Measurements from ENCODE around the gene TMED5. TPM values are rescaled to one million over a fixed set of nuclear protein-coding genes. Genes with fewer than 3 reads are reported as not detected.

Gene TMED5
- total RNA-seq, 1 experiment from 2014 or later = 59.2 TPM

GRCh38 chr1:93132638-93133037 is 47.6 kb downstream of the TMED5 start:
- no peak overlapping the region for H3K4me3 ChIP-seq (ENCODE audit: low read length)
- peaks cover 6% of the 10 kb centered on the region; the same call in 1 of the 2 replicates for H3K4me1 ChIP-seq (ENCODE audit: insufficient read depth, low read length)
- H3K9me3 ChIP-seq (ENCODE audit: low read length) = no peaks in the 10 kb centered on the region
- H3K27ac ChIP-seq (ENCODE audit: low read length) = no peak overlapping the region
- H2AFZ ChIP-seq (ENCODE audit: low read length) = no peak overlapping the region
- no peak for TF ChIP-seq CTCF (conservative IDR thresholded peaks at IDR 0.05; ENCODE audit: low read depth, low read length)
- no TSS peak for BruUV-seq (replicated peaks)
- no peaks in the 10 kb centered on the region for H3K9me2 ChIP-seq (replicated peaks; ENCODE audit: low read length)
- no peaks in the 10 kb centered on the region for H3F3A ChIP-seq (ENCODE audit: low read length, unreplicated experiment)
- H3K36me3 ChIP-seq (ENCODE audit: low read depth, low read length) = peaks cover 38% of the 10 kb centered on the region
- POLR2A ChIA-PET (ENCODE audit: unreplicated experiment) = no interaction called here
- DNase-seq = no peak
- no peak overlapping the region for H3K4me2 ChIP-seq (ENCODE audit: low read length)
- intact Hi-C loops (cut with micrococcal nuclease) = no loop called here
- CTCF ChIA-PET = no interaction called here
- H3K9ac ChIP-seq (ENCODE audit: low read length) = no peak overlapping the region
- no peaks in the 10 kb centered on the region for H4K20me1 ChIP-seq (ENCODE audit: low read length)
- ATAC-seq = no peak
- H3K79me2 ChIP-seq (ENCODE audit: low read length) = no peaks in the 10 kb centered on the region
- H3K27me3 ChIP-seq (ENCODE audit: low read length) = no peaks in the 10 kb centered on the region

GRCh38 chr1:93129507-93130099 is 50.6 kb downstream of the TMED5 start:
- Histone ChIP-seq H3K9me3 (ENCODE audit: low read length) (no peaks in the 10 kb centered on the region), H3K27me3 (ENCODE audit: low read length) (no peaks in the 10 kb centered on the region), H3K9ac (ENCODE audit: low read length) (no peak overlapping the region), H4K20me1 (ENCODE audit: low read length) (no peaks in the 10 kb centered on the region), H3K4me2 (ENCODE audit: low read length) (no peak overlapping the region), H3K79me2 (ENCODE audit: low read length) (no peaks in the 10 kb centered on the region), H3K27ac (ENCODE audit: low read length) (no peak overlapping the region), H2AFZ (ENCODE audit: low read length) (no peak overlapping the region), H3K4me3 (ENCODE audit: low read length) (no peak overlapping the region), H3K9me2 (replicated peaks; ENCODE audit: low read length) (no peaks in the 10 kb centered on the region), H3K4me1 (ENCODE audit: insufficient read depth, low read length) (no peaks in the 10 kb centered on the region), H3K36me3 (ENCODE audit: low read depth, low read length) (peaks cover 26% of the 10 kb centered on the region), H3F3A (ENCODE audit: low read length, unreplicated experiment) (no peaks in the 10 kb centered on the region)
- intact Hi-C loops (cut with micrococcal nuclease) = no loop called here
- CTCF ChIA-PET = no interaction called here
- no peak for DNase-seq
- POLR2A ChIA-PET (ENCODE audit: unreplicated experiment) = no interaction called here
- ATAC-seq = no peak
- BruUV-seq (replicated peaks) = no TSS peak
- TF ChIP-seq EZH2 (IDR thresholded peaks at IDR 0.05; ENCODE audit: low read length, unreplicated experiment) (no peak), CTCF (conservative IDR thresholded peaks at IDR 0.05; ENCODE audit: low read depth, low read length) (no peak)

GRCh38 chr1:93124556-93125355 is 55.5 kb downstream of the TMED5 start:
- no peak for TF ChIP-seq EZH2phosphoT487 (IDR thresholded peaks at IDR 0.05; ENCODE audit: borderline replicate concordance, low read length)
- TF ChIP-seq CTCF (conservative IDR thresholded peaks at IDR 0.05; ENCODE audit: low read depth, low read length) = no peak
- no peak for TF ChIP-seq EZH2 (IDR thresholded peaks at IDR 0.05; ENCODE audit: low read length, unreplicated experiment)
- Histone ChIP-seq H3K79me2 (ENCODE audit: low read length) (no peaks in the 10 kb centered on the region), H3K4me2 (ENCODE audit: low read length) (no peak overlapping the region), H3K9me2 (replicated peaks; ENCODE audit: low read length) (no peaks in the 10 kb centered on the region), H3K36me3 (ENCODE audit: low read depth, low read length) (peaks cover 27% of the 10 kb centered on the region), H3K27ac (ENCODE audit: low read length) (no peak overlapping the region), H3F3A (ENCODE audit: low read length, unreplicated experiment) (no peaks in the 10 kb centered on the region), H3K4me1 (ENCODE audit: insufficient read depth, low read length) (no peaks in the 10 kb centered on the region), H3K9ac (ENCODE audit: low read length) (no peak overlapping the region), H3K4me3 (ENCODE audit: low read length) (no peak overlapping the region), H3K9me3 (ENCODE audit: low read length) (no peaks in the 10 kb centered on the region), H3K27me3 (ENCODE audit: low read length) (no peaks in the 10 kb centered on the region), H4K20me1 (ENCODE audit: low read length) (no peaks in the 10 kb centered on the region), H2AFZ (ENCODE audit: low read length) (no peak overlapping the region)
- intact Hi-C loops (cut with micrococcal nuclease) = no loop called here
- ChIA-PET POLR2A (ENCODE audit: unreplicated experiment) (interaction anchor here (0.6 kb wide), 1 partner anchor 1113 kb away, joined by 3 read pairs; the partner anchor contains the start of gene ARHGAP29), CTCF (no interaction called here)
- DNase-seq = no peak
- ATAC-seq = no peak
- no TSS peak for BruUV-seq (replicated peaks)
